Astrocyte of the spinal cord (primary cell): Measurements from ENCODE around the gene UTP18.
A peak's percentile ranks its signal among the peaks of the same experiment; 100 is the strongest.

ENCODE experiments used
- DNase-seq: peaks from one replicate; pipeline ENCODE4 v3.0.0; 2011; ENCODE audit warnings: low read depth, low spot score
- H3K4me3 ChIP-seq: 2 replicates; pipeline ENCODE4 v1.5.1; 2011; ENCODE audit warnings: low read depth, mild to moderate bottlenecking, low read length, moderate library complexity
- CTCF ChIP-seq: IDR thresholded peaks from 2 replicates; pipeline ENCODE4 v1.5.1; 2012; ENCODE audit warnings: low read depth, mild to moderate bottlenecking, low read length, inconsistent platforms
- in situ Hi-C: cut with HindIII; loops from 2 replicates; pipeline ENCODE4 v1.10.0; 2017; ENCODE audit warnings: low sequenced_read_pairs

UTP18 gene

GRCh38 chr17:51245535-51245934 is 14.8 kb upstream of the UTP18 start:
- TF ChIP-seq CTCF, result no peak
- peak; percentile 43 for DNase-seq
- in situ Hi-C loops, result no loop called here
- H3K4me3 ChIP-seq, result no peak overlapping the region

GRCh38 chr17:51250314-51250840 is 10.0 kb upstream of the UTP18 start:
- TF ChIP-seq CTCF, result no peak
- in situ Hi-C loops, result no loop called here
- no peak for DNase-seq
- no peak overlapping the region for H3K4me3 ChIP-seq

GRCh38 chr17:51251010-51251409 is 9.3 kb upstream of the UTP18 start:
- DNase-seq, result no peak
- in situ Hi-C loops, result no loop called here
- H3K4me3 ChIP-seq, result no peak overlapping the region
- TF ChIP-seq CTCF, result no peak

GRCh38 chr17:51255673-51256072 is 4.7 kb upstream of the UTP18 start:
- no peak overlapping the region for H3K4me3 ChIP-seq
- DNase-seq, result no peak
- no peak for TF ChIP-seq CTCF
- in situ Hi-C loops, result no loop called here

- no peak for DNase-seq
- in situ Hi-C loops, result no loop called here
- no peak overlapping the region for H3K4me3 ChIP-seq
- no peak for TF ChIP-seq CTCF
Observed at GRCh38 chr17:51256101-51256500, 4.2 kb upstream of the UTP18 start.

- in situ Hi-C loops, result no loop called here
- no peak for DNase-seq
- TF ChIP-seq CTCF, result no peak
- H3K4me3 ChIP-seq, result no peak overlapping the region
Observed at GRCh38 chr17:51257150-51258081, 2.9 kb upstream of the UTP18 start.
